IPS DF 6.9 (cell line): ENCODE data around the gene STK16.
"Not testable (repeated sequence)": the region's sequence is repeated elsewhere in the genome, so short reads cannot be mapped to it uniquely, and the experiment has no call there.

Experiments
- DNase-seq: peaks from one replicate; pipeline ENCODE4 v3.0.0-alpha.2; 2013; ENCODE audit warnings: low read depth, low spot score
- H3K27ac ChIP-seq: one replicate; pipeline ENCODE4 v1.5.1; 2013; ENCODE audit warnings: low read length, control low read depth
- H3K27me3 ChIP-seq: 2 replicates; pipeline ENCODE4 v1.6.1; 2013; ENCODE audit warnings: mild to moderate bottlenecking, low read length; ENCODE audit not compliant: control insufficient read depth, insufficient read depth
- H3K36me3 ChIP-seq: 2 replicates; pipeline ENCODE4 v1.6.1; 2013; ENCODE audit warnings: low read length; ENCODE audit not compliant: control insufficient read depth, insufficient read depth
- H3K4me1 ChIP-seq: 2 replicates; pipeline ENCODE4 v1.6.1; 2013; ENCODE audit warnings: low read length; ENCODE audit not compliant: control insufficient read depth, insufficient read depth
- H3K4me3 ChIP-seq: 2 replicates; pipeline ENCODE4 v1.5.1; 2013; ENCODE audit warnings: mild to moderate bottlenecking, low read length
- H3K9me3 ChIP-seq: 2 replicates; pipeline ENCODE4 v1.6.1; 2013; ENCODE audit warnings: low read length, inconsistent platforms; ENCODE audit not compliant: control insufficient read depth, insufficient read depth
- WGBS: extraction: QIAGEN DNeasy Blood & Tissue Kit; methylation state at CpG from one replicate; pipeline ENCODE4 v1.1.7; 2013; ENCODE audit warnings: mixed read lengths, missing lambda C conversion rate; ENCODE audit not compliant: insufficient read length, insufficient coverage; 5-methylcytosine and 5-hydroxymethylcytosine counted together

The STK16 gene

GRCh38 chr2:219252900-219253752, 7.8 kb downstream of the STK16 start, which contains the start of gene TUBA4B:
Gene TUBA4B (plus strand): TSS chr2:219253243. CDS start chr2:219253408, 165 bp downstream.
- H3K9me3 ChIP-seq, result no peaks in the 10 kb centered on the region
- peaks cover 17% of the 10 kb centered on the region for H3K27me3 ChIP-seq
- peak within 1 kb of the TSS; percentile 43; the same call in 1 of the 2 replicates for H3K4me3 ChIP-seq
- DNase-seq, result no peak
- peaks cover 7% of the 10 kb centered on the region for H3K4me1 ChIP-seq
- no CpG with 5 or more reads among the region's 49 CpGs for WGBS
- H3K27ac ChIP-seq, result no peak within 1 kb of the TSS
- peaks cover 4% of the 10 kb centered on the region for H3K36me3 ChIP-seq

GRCh38 chr2:219253753-219254589, 8.7 kb downstream of the STK16 start, which contains the start of gene TUBA4A:
Gene TUBA4A (minus strand): TSS chr2:219253918. CDS start chr2:219253858, 60 bp downstream.
- H3K27me3 ChIP-seq, result peaks cover 17% of the 10 kb centered on the region
- no peak for DNase-seq
- H3K4me3 ChIP-seq, result peak within 1 kb of the TSS; percentile 43; the same call in 1 of the 2 replicates
- H3K4me1 ChIP-seq, result peaks cover 7% of the 10 kb centered on the region
- WGBS, result no CpG with 5 or more reads among the region's 76 CpGs
- H3K36me3 ChIP-seq, result peaks cover 4% of the 10 kb centered on the region
- no peaks in the 10 kb centered on the region for H3K9me3 ChIP-seq
- no peak within 1 kb of the TSS for H3K27ac ChIP-seq

GRCh38 chr2:219254590-219255201, 9.4 kb downstream of the STK16 start:
- DNase-seq, result no peak
- Histone ChIP-seq H3K4me3 (peak overlapping the region; percentile 43; the same call in 1 of the 2 replicates), H3K27me3 (peaks cover 17% of the 10 kb centered on the region), H3K36me3 (peaks cover 4% of the 10 kb centered on the region), H3K27ac (no peak overlapping the region), H3K9me3 (no peaks in the 10 kb centered on the region), H3K4me1 (peaks cover 7% of the 10 kb centered on the region)
- no CpG with 5 or more reads among the region's 12 CpGs for WGBS

GRCh38 chr2:219258942-219259341, 13.7 kb downstream of the STK16 start:
- H3K27ac ChIP-seq, H3K4me3 ChIP-seq, H3K36me3 ChIP-seq, H3K4me1 ChIP-seq, H3K9me3 ChIP-seq, DNase-seq: not testable (repeated sequence)
- no CpG with 5 or more reads among the region's 10 CpGs for WGBS
- H3K27me3 ChIP-seq, result peaks cover 17% of the 10 kb centered on the region

GRCh38 chr2:219261024-219261855, 16.0 kb downstream of the STK16 start:
- Histone ChIP-seq H3K4me3 (no peak overlapping the region), H3K27me3 (peaks cover 1% of the 10 kb centered on the region; the same call in 1 of the 2 replicates), H3K27ac (no peak overlapping the region), H3K4me1 (no peaks in the 10 kb centered on the region), H3K9me3 (no peaks in the 10 kb centered on the region), H3K36me3 (no peaks in the 10 kb centered on the region)
- WGBS, result no CpG with 5 or more reads among the region's 5 CpGs
- no peak for DNase-seq

GRCh38 chr2:219266232-219266631, 21.0 kb downstream of the STK16 start:
- no peak for DNase-seq
- no peaks in the 10 kb centered on the region for H3K36me3 ChIP-seq
- H3K4me3 ChIP-seq, result no peak overlapping the region
- H3K27ac ChIP-seq, result no peak overlapping the region
- H3K27me3 ChIP-seq, result no peaks in the 10 kb centered on the region
- H3K9me3 ChIP-seq, result no peaks in the 10 kb centered on the region
- no CpG with 5 or more reads among the region's 5 CpGs for WGBS
- no peaks in the 10 kb centered on the region for H3K4me1 ChIP-seq

GRCh38 chr2:219266886-219267285, 21.6 kb downstream of the STK16 start:
- H3K27me3 ChIP-seq, result no peaks in the 10 kb centered on the region
- no CpG with 5 or more reads among the region's 1 CpG for WGBS
- DNase-seq, result no peak
- H3K36me3 ChIP-seq, result no peaks in the 10 kb centered on the region
- H3K4me3 ChIP-seq, result no peak overlapping the region
- no peaks in the 10 kb centered on the region for H3K4me1 ChIP-seq
- no peaks in the 10 kb centered on the region for H3K9me3 ChIP-seq
- H3K27ac ChIP-seq, result no peak overlapping the region

GRCh38 chr2:219268294-219268693, 23.0 kb downstream of the STK16 start:
- Histone ChIP-seq H3K27me3 (no peaks in the 10 kb centered on the region), H3K36me3 (no peaks in the 10 kb centered on the region), H3K4me1 (no peaks in the 10 kb centered on the region), H3K9me3 (no peaks in the 10 kb centered on the region), H3K4me3 (no peak overlapping the region), H3K27ac (no peak overlapping the region)
- no peak for DNase-seq
- no CpG with 5 or more reads among the region's 2 CpGs for WGBS

GRCh38 chr2:219269362-219270054, 24.2 kb downstream of the STK16 start:
- no peaks in the 10 kb centered on the region for H3K27me3 ChIP-seq
- no peak overlapping the region for H3K27ac ChIP-seq
- no peaks in the 10 kb centered on the region for H3K36me3 ChIP-seq
- no peak for DNase-seq
- H3K4me3 ChIP-seq, result no peak overlapping the region
- no CpG with 5 or more reads among the region's 8 CpGs for WGBS
- H3K9me3 ChIP-seq, result no peaks in the 10 kb centered on the region
- peaks cover 2% of the 10 kb centered on the region; the same call in 1 of the 2 replicates for H3K4me1 ChIP-seq
